Neural progenitor cell (in vitro differentiated cells): ENCODE data around the gene MRPL50. TPM values are rescaled to one million over a fixed set of nuclear protein-coding genes. Genes with fewer than 3 reads are reported as not detected.

Experiments
- DNase-seq: peaks from one replicate; pipeline ENCODE4 v3.0.0-alpha.2; 2016; ENCODE audit warnings: low spot score
- H2AFZ ChIP-seq: fragments of 200-600 bp; sonication (generic); replicated peaks from 2 replicates; pipeline ENCODE4 v1.6.1; 2016; ENCODE audit warnings: antibody characterized with exemption
- H3F3A ChIP-seq: fragments of 200-600 bp; sonication (generic); 2 replicates; pipeline ENCODE4 v1.6.1; 2016; ENCODE audit warnings: antibody characterized with exemption, low read depth
- H3K27ac ChIP-seq: fragments of 200-600 bp; sonication (generic); 2 replicates; pipeline ENCODE4 v1.5.1; 2016; ENCODE audit warnings: mild to moderate bottlenecking
- H3K27me3 ChIP-seq: fragments of 200-600 bp; sonication (generic); 2 replicates; pipeline ENCODE4 v1.6.1; 2016; ENCODE audit warnings: mild to moderate bottlenecking, moderate library complexity
- H3K36me3 ChIP-seq: fragments of 200-600 bp; sonication (generic); 2 replicates; pipeline ENCODE4 v1.5.1; 2016
- H3K4me1 ChIP-seq: fragments of 200-600 bp; sonication (generic); 2 replicates; pipeline ENCODE4 v1.6.1; 2016; ENCODE audit warnings: mixed run types
- H3K4me2 ChIP-seq: fragments of 200-600 bp; sonication (generic); 2 replicates; pipeline ENCODE4 v1.6.1; 2016
- H3K4me3 ChIP-seq: fragments of 200-600 bp; sonication (generic); 2 replicates; pipeline ENCODE4 v1.5.1; 2016
- H3K79me2 ChIP-seq: fragments of 200-600 bp; sonication (generic); 2 replicates; pipeline ENCODE4 v1.6.1; 2016; ENCODE audit warnings: low read depth
- H3K9ac ChIP-seq: fragments of 200-600 bp; sonication (generic); 2 replicates; pipeline ENCODE4 v1.6.1; 2016
- H3K9me3 ChIP-seq: fragments of 200-600 bp; sonication (generic); 2 replicates; pipeline ENCODE4 v1.5.1; 2016; ENCODE audit warnings: low read depth
- H4K20me1 ChIP-seq: fragments of 200-600 bp; sonication (generic); 2 replicates; pipeline ENCODE4 v1.6.1; 2016; ENCODE audit warnings: low read depth
- H3K27ac Mint-ChIP-seq: 3 replicates; pipeline ENCODE4 v1.8.0; 2021; ENCODE audit warnings: mixed read lengths
- H3K27me3 Mint-ChIP-seq: 2 replicates; pipeline ENCODE4 v1.8.0; 2022; ENCODE audit warnings: low read depth, mild to moderate bottlenecking, inconsistent platforms, moderate library complexity, mixed read lengths; ENCODE audit not compliant: insufficient read depth
- H3K36me3 Mint-ChIP-seq: 3 replicates; pipeline ENCODE4 v1.8.0; 2021; ENCODE audit warnings: mixed read lengths
- H3K4me1 Mint-ChIP-seq: 3 replicates; pipeline ENCODE4 v1.8.0; 2021; ENCODE audit warnings: mixed read lengths
- H3K4me3 Mint-ChIP-seq: 3 replicates; pipeline ENCODE4 v1.8.0; 2021; ENCODE audit warnings: mild to moderate bottlenecking, moderate library complexity, mixed read lengths
- H3K9me3 Mint-ChIP-seq: 3 replicates; pipeline ENCODE4 v1.8.0; 2020; ENCODE audit warnings: mixed read lengths
- EZH2 ChIP-seq: fragments of 200-600 bp; sonication (generic); IDR thresholded peaks from 2 replicates; pipeline ENCODE4 v1.6.1; 2017; ENCODE audit warnings: antibody characterized with exemption, mild to moderate bottlenecking, moderate library complexity
- EZH2phosphoT487 ChIP-seq: fragments of 200-600 bp; sonication (generic); IDR thresholded peaks from 2 replicates; pipeline ENCODE4 v1.6.1; 2017; ENCODE audit warnings: antibody characterized with exemption
- total RNA-seq: library from RNA; depleted of rRNA; stranded (reverse); fragments of >200 nt; gene quantifications from 2 replicates; pipeline ENCODE4 v1.2.3, GENCODE V29; 2015; ENCODE audit warnings: low replicate concordance
- TF ChIP-seq, protein P1 (sequence below): fragments of 200-600 bp; sonication (generic); IDR thresholded peaks from 2 replicates; pipeline ENCODE4 v1.5.1; 2017; ENCODE audit warnings: antibody characterized with exemption, mild to moderate bottlenecking

Gene MRPL50
- total RNA-seq, 1 donor from 2014 or later: 42.7 TPM

DNA sequence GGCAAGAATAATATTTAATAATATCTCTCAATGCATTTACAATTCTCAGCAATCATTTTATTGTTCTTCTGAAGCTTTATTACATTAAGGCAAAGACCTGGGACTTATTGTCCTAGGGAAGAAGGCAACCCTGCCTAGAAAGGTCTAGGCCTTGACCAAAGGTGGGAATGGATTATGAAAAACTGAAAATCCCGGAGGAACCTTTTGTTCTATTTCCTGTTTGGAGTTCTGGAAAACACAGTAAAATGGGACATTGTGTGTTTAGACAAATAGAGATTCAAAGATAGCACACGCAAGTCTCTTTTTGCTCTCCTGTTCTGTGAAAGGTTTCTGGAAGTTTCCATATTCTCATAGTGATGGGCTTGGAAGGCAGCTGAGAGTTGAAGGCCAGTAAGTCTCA, 44.7 kb downstream of the MRPL50 start:
- no peak overlapping the region for H3K27ac ChIP-seq
- no peaks in the 10 kb centered on the region for H3K9me3 Mint-ChIP-seq
- H3K27me3 Mint-ChIP-seq: no peaks in the 10 kb centered on the region

GRCh38 chr9:101352892-101353463, 45.4 kb downstream of the MRPL50 start:
- Histone ChIP-seq H3K27me3 (no peaks in the 10 kb centered on the region), H3K9ac (no peak overlapping the region), H3K4me1 (no peaks in the 10 kb centered on the region), H4K20me1 (no peaks in the 10 kb centered on the region), H3F3A (no peaks in the 10 kb centered on the region), H3K27ac (no peak overlapping the region), H3K36me3 (no peaks in the 10 kb centered on the region), H3K79me2 (no peaks in the 10 kb centered on the region), H3K4me2 (no peak overlapping the region), H2AFZ (no peak overlapping the region), H3K4me3 (no peak overlapping the region), H3K9me3 (no peaks in the 10 kb centered on the region)
- Mint-ChIP-seq H3K4me1 (no peaks in the 10 kb centered on the region), H3K4me3 (no peak overlapping the region), H3K27ac (no peak overlapping the region), H3K36me3 (no peaks in the 10 kb centered on the region), H3K9me3 (no peaks in the 10 kb centered on the region), H3K27me3 (no peaks in the 10 kb centered on the region)
- TF ChIP-seq EZH2phosphoT487: no peak
- TF ChIP-seq EZH2: no peak
- TF ChIP-seq, protein P1, sequence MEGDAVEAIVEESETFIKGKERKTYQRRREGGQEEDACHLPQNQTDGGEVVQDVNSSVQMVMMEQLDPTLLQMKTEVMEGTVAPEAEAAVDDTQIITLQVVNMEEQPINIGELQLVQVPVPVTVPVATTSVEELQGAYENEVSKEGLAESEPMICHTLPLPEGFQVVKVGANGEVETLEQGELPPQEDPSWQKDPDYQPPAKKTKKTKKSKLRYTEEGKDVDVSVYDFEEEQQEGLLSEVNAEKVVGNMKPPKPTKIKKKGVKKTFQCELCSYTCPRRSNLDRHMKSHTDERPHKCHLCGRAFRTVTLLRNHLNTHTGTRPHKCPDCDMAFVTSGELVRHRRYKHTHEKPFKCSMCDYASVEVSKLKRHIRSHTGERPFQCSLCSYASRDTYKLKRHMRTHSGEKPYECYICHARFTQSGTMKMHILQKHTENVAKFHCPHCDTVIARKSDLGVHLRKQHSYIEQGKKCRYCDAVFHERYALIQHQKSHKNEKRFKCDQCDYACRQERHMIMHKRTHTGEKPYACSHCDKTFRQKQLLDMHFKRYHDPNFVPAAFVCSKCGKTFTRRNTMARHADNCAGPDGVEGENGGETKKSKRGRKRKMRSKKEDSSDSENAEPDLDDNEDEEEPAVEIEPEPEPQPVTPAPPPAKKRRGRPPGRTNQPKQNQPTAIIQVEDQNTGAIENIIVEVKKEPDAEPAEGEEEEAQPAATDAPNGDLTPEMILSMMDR: no peak
- no peak for DNase-seq

More for the DNA sequence above, 44.7 kb downstream of the MRPL50 start:
- no peak for DNase-seq
- Histone ChIP-seq H4K20me1 (no peaks in the 10 kb centered on the region), H3K36me3 (no peaks in the 10 kb centered on the region), H3K4me3 (no peak overlapping the region), H3K9ac (no peak overlapping the region), H3K4me2 (no peak overlapping the region), H3K4me1 (no peaks in the 10 kb centered on the region), H2AFZ (no peak overlapping the region), H3K27me3 (no peaks in the 10 kb centered on the region), H3K79me2 (no peaks in the 10 kb centered on the region), H3F3A (no peaks in the 10 kb centered on the region), H3K9me3 (no peaks in the 10 kb centered on the region)
- H3K4me1 Mint-ChIP-seq: no peaks in the 10 kb centered on the region
- no peak overlapping the region for H3K27ac Mint-ChIP-seq
- TF ChIP-seq EZH2 (no peak), EZH2phosphoT487 (no peak)
- TF ChIP-seq, protein P1: no peak
- H3K36me3 Mint-ChIP-seq: no peaks in the 10 kb centered on the region
- no peak overlapping the region for H3K4me3 Mint-ChIP-seq

DNA sequence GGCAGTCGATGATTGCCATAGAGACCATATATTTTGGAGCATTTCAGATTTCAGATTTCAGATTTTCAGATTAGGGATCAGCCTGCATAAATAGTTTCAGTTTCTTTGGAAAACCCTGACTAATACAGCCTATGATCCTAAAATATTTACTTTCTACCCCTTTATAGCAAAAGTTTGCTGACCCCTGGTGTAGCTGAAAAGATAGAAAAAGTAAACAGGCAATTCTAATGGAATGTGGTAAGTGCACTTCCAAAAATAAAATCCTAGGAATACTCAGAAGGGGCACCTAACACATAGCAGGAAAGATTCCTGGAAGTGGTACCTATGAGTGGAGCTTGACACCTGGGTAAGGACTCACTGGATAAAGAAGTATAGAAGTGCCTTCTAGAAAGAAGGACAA, 48.1 kb downstream of the MRPL50 start:
- TF ChIP-seq, protein P1: no peak
- TF ChIP-seq EZH2phosphoT487: no peak
- TF ChIP-seq EZH2: no peak
- H3K27me3 Mint-ChIP-seq: no peaks in the 10 kb centered on the region
- no peaks in the 10 kb centered on the region for H3K36me3 Mint-ChIP-seq
- H3K27ac ChIP-seq: no peak overlapping the region
- no peak overlapping the region for H3K4me3 Mint-ChIP-seq
- H4K20me1 ChIP-seq: no peaks in the 10 kb centered on the region
- H3K27ac Mint-ChIP-seq: no peak overlapping the region
- no peaks in the 10 kb centered on the region for H3K9me3 ChIP-seq
- no peaks in the 10 kb centered on the region for H3K79me2 ChIP-seq
- no peak for DNase-seq
- no peak overlapping the region for H3K4me3 ChIP-seq
- no peaks in the 10 kb centered on the region for H3K4me1 ChIP-seq
- no peaks in the 10 kb centered on the region for H3K27me3 ChIP-seq
- no peak overlapping the region for H3K4me2 ChIP-seq
- no peaks in the 10 kb centered on the region for H3F3A ChIP-seq
- H2AFZ ChIP-seq: no peak overlapping the region
- no peak overlapping the region for H3K9ac ChIP-seq
- no peaks in the 10 kb centered on the region for H3K36me3 ChIP-seq
- no peaks in the 10 kb centered on the region for H3K4me1 Mint-ChIP-seq
- H3K9me3 Mint-ChIP-seq: no peaks in the 10 kb centered on the region
